IPS-18c (cell line): Measurements from ENCODE around the gene NDUFB10.
"Not testable (repeated sequence)": the region's sequence is repeated elsewhere in the genome, so short reads cannot be mapped to it uniquely, and the experiment has no call there.

Experiments
- H3K4me3 ChIP-seq: 2 replicates; pipeline ENCODE4 v1.7.0; 2013; ENCODE audit warnings: low read depth, mild to moderate bottlenecking, low read length, moderate library complexity; ENCODE audit not compliant: insufficient read depth
- H3K9me3 ChIP-seq: one replicate; pipeline ENCODE4 v1.6.1; 2013; ENCODE audit warnings: mild to moderate bottlenecking, low read length, moderate library complexity; ENCODE audit not compliant: control insufficient read depth, insufficient read depth

The NDUFB10 gene

GRCh38 chr16:1959269-1960039 is at the start of gene NDUFB10:
TSS of gene NDUFB10 (plus strand) at chr16:1959538. CDS start at chr16:1959625, 87 bp downstream.
- Histone ChIP-seq H3K4me3 (peak within 1 kb of the TSS; percentile 84), H3K9me3 (peaks cover 2% of the 10 kb centered on the region)

GRCh38 chr16:1909561-1910231 is 49.6 kb upstream of the NDUFB10 start:
- Histone ChIP-seq H3K9me3 (no peaks in the 10 kb centered on the region), H3K4me3 (no peak overlapping the region)

GRCh38 chr16:1911467-1912214 is 47.7 kb upstream of the NDUFB10 start:
- no peaks in the 10 kb centered on the region for H3K9me3 ChIP-seq
- H3K4me3 ChIP-seq = no peak overlapping the region

- H3K9me3 ChIP-seq = no peaks in the 10 kb centered on the region
- H3K4me3 ChIP-seq = no peak overlapping the region
Observed at GRCh38 chr16:1912215-1912543, 47.2 kb upstream of the NDUFB10 start.

- Histone ChIP-seq H3K9me3 (peaks cover 2% of the 10 kb centered on the region), H3K4me3 (no peak overlapping the region)
Observed at GRCh38 chr16:1913327-1914083, 45.8 kb upstream of the NDUFB10 start.

GRCh38 chr16:1914084-1914608 is 45.2 kb upstream of the NDUFB10 start:
- H3K4me3 ChIP-seq = no peak overlapping the region
- H3K9me3 ChIP-seq = peaks cover 2% of the 10 kb centered on the region

DNA sequence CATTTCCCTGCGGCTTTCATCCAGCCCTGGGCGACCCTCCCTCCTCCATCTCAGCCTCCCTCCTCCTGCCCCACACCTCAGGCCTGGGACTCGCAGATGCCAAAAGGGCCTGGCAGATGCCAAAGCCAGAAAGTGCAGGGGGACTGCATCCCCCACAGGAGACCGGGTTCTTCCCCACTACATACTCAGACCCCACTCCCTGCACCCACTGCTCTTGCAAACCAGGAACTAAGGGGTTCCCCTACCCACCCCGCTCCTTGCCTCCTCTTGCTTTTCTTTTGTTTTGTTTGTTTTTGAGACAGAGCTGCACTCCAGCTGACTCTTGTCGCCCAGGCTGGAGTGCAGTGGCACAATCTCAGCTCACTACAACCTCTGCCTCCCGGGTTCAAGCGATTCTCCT is 44.4 kb upstream of the NDUFB10 start:
- Histone ChIP-seq H3K9me3 (peaks cover 2% of the 10 kb centered on the region), H3K4me3 (no peak overlapping the region)

DNA sequence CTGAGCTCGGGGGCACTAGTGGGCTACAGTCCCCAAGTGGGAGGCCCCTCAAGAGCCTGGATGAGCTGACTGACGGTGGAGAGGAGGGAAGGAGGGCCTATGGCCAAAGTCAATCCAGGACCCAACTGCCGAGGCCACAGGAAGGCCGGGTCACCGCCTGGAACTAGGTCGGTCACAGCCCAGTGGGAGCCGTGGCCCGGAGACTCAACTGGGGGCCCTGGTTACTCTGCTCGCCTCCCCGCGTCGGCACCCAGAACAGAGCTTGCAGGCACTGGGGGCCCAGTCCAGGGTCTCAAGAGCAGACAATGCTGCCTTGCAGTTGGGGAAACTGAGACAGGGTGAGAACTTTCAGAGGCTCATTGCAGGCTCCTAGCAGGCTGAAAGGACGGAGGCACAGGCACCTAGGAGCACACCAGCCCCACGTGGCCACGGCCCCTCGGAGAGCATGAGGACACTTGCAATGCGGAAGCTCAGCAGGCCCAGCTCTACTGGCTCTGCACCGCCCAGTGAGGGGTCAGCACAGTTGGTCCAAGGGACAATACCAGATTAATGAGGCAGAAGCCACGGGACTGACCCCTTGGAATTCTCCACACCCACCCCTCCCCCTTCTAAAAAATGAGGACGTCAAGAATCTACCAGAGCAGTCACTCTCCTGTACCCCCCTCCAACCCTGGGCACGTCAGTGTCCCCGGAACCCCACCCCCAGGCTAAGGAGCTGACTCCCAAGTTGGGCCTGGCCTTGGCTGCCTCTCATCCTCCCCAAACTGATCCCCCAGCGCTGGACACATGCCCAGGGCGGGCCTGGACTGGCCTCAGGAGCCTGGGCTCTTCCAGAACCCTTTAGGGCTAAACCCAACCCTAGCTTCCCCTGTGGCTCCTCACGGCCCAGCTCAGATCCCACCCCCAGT is 43.4 kb upstream of the NDUFB10 start:
- Histone ChIP-seq H3K9me3 (peaks cover 2% of the 10 kb centered on the region), H3K4me3 (no peak overlapping the region)

DNA sequence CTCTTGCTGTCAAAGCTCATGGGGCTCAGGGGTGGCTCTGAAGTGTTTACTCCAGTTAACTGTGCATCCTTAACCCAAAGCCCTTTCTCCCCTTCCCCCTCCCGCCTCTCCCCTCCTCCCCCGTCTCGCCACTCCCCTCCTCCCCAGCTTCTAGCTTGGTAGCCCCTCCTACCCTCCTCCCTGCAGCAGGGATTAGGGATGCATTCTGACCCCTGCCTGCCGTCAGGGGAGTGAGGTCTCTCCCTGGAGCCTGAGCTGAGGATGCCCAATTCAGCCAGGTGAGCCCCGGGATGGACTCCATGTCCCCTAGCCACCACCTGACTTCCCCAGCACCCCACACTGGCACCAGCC is 42.7 kb upstream of the NDUFB10 start:
- Histone ChIP-seq H3K4me3 (peak overlapping the region; percentile 31), H3K9me3 (peaks cover 2% of the 10 kb centered on the region)

GRCh38 chr16:1917056-1917664 is 42.2 kb upstream of the NDUFB10 start:
- Histone ChIP-seq H3K4me3 (peak overlapping the region; percentile 31), H3K9me3 (peaks cover 2% of the 10 kb centered on the region)

DNA sequence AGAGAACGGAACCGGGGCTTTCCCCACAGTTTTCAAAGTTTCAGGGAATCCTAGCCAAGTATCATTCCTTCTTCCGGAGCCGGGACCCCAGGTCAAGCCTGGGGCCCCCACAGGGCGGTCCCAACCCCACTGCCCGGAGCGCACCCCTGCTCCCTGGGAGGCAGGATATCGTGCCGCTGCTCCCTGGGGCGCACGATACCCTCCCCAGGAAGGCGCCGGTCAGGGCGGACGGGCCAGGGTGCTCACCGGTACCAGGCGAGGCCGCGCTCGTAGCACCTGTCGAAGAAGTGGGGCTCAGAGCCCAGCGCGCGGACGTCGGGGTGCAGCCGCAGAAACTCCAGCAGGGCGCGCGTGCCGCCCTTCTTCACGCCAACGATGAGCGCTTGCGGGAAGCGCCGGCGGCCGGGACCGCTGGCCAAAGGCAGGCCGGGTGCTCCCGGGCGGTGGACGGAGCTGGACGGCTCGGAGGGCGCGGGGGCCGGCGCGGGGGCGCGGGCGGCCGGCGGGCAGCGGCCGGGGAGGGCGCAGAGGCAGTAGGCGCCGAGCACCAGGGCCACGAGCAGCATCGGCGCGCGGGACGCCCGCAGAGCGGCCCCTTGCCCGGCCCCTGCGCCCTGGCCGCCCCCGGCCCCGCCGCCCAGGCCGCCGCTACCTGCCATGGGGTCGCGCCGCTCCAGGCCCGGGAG is 41.5 kb upstream of the NDUFB10 start:
- H3K9me3 ChIP-seq = peaks cover 2% of the 10 kb centered on the region
- peak overlapping the region; percentile 9; the same call in 1 of the 2 replicates for H3K4me3 ChIP-seq

DNA sequence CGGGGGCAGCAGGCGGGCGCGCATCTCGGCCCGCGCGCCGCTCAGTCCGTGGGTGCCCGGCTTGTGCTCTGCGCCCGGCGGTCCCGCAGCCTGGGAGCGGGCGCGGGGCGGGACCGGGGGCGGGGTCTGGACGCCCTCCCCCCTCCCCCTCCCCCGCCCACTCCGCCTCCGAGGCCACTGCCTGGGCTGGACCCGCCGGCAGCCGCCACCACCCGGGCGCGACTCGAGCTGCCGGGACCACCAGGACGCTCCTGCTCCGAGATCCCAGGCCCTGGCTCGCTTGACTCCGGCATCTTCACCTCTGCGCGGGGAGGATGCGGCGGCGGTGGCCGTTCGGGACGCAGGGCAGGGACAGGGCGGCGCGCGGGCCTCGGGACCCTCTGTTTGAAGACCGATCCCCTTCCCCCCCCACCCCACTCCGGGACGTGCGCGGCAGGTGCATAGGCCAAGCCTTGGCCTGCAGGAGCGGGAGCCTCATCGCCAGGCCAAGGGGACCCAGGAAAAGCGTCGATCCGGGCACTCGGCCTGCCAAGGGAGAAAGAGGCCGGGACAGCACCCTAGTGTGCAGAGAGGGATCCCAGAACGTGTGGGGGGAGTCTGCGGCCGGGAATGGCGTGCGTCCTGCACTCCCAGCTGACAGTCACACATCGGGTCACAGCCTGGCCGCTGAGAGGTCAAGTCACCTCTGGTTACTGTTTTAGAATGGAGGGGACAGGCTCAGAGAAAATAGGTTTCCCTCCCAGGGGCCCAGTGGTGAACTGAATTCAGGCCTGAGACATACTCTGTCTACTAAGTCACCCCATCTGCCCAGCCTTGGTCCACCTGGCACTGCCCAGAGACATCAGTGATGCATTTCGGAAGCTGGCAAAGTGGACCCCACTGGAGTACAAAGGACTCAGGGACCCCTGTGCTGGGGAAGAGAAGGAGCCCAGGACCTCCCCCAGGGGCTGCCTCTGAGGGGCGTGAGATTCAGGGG is 40.7 kb upstream of the NDUFB10 start, which contains the start of gene HS3ST6:
Gene HS3ST6, minus strand, starts transcription at position 65 of the 976 bp plus-strand sequence. CDS start 92 bp downstream, outside the sequence.
- H3K4me3 ChIP-seq = peak within 1 kb of the TSS; percentile 38
- peaks cover 2% of the 10 kb centered on the region for H3K9me3 ChIP-seq

DNA sequence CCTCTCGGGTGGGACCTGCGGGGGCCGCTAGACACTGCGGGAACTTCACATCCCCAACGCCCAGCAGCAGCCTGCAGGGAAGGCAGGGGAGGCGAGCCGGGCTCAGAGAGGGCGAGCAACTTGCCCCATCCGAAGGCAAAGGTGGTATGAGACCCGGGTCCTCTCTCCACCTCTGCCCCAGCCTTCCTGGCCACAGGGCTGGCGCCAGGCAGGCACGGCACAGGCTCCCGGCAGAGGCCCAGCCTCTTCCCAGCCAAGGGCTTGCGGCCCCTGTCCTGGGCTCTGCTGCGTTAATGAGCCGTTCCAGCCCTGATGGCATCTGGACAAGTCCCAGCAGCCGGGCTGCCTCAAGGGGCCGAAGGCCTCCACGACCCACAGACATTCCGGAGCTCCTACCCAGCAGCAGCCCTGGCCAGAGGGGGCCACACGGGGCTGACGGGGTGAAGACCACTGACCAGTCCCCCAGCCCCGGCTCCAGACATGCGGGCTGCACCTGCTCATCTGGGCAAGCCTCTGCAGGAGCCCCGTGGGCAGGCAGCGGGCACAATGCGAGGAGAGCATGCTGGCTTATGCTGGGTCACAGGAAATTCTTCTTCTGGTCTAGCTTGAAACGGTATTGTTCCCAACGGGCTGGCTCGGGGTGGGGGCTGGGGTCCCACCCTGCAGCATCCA is 39.9 kb upstream of the NDUFB10 start:
- peaks cover 2% of the 10 kb centered on the region for H3K9me3 ChIP-seq
- no peak overlapping the region for H3K4me3 ChIP-seq

GRCh38 chr16:1920122-1920521 is 39.2 kb upstream of the NDUFB10 start:
- H3K9me3 ChIP-seq, H3K4me3 ChIP-seq: not testable (repeated sequence)
